MM.1S (cell line): ENCODE data around the gene IRF3.

Source experiments
- CTCF ChIP-seq: fragments of 300-600 bp; sonication (generic); IDR thresholded peaks from 2 replicates; pipeline ENCODE4 v1.5.1; 2016; ENCODE audit warnings: antibody characterized with exemption, low read length, mixed read lengths
- EZH2 ChIP-seq: fragments of 300-600 bp; sonication (generic); optimal IDR thresholded peaks from 2 replicates; pipeline ENCODE3; 2017; ENCODE audit warnings: low read depth, mild to moderate bottlenecking, antibody characterized with exemption, low read length, mixed read lengths
- EZH2phosphoT487 ChIP-seq: fragments of 300-600 bp; sonication (generic); IDR thresholded peaks from 2 replicates; pipeline ENCODE4 v1.6.1; 2018; ENCODE audit warnings: antibody characterized with exemption, low read length

GRCh38 chr19:49687150-49687549 lies 21.5 kb upstream of the IRF3 start:
- TF ChIP-seq EZH2 = no peak
- TF ChIP-seq CTCF = no peak
- no peak for TF ChIP-seq EZH2phosphoT487
